HCT116 (cell line): ENCODE results near the gene PRELID1. TPM values are rescaled to one million over a fixed set of nuclear protein-coding genes. Genes with fewer than 3 reads are reported as not detected.

Experiments
- ATAC-seq: fragments of 200-7000 bp; cut with Tn5 transposase; 2 replicates; pipeline ENCODE4 v1.9.1; 2020; ENCODE audit warnings: mild to moderate bottlenecking, moderate library complexity
- BruUV-seq: library from RNA; stranded (reverse); fragments of 400-500 nt; replicated peaks from 2 replicates; lab custom pipeline; 2021; lab: Mats Ljungman, UMichigan
- CTCF ChIA-PET: fragments of 300-600 bp; sonication (Branson Sonifier 250); formaldehyde crosslinking; loops from one replicate; lab custom pipeline; 2021; ENCODE audit warnings: antibody characterized with exemption; lab: Charles Lee
- POLR2A ChIA-PET: fragments of 300-600, 350-600 bp; sonication (Branson Sonifier 250); formaldehyde crosslinking; loops from one replicate; lab custom pipeline; 2021; ENCODE audit warnings: antibody characterized with exemption; lab: Charles Lee
- RAD21 ChIA-PET, 2 experiments: fragments of 300-600 bp; sonication (Branson Sonifier 250); formaldehyde crosslinking; loops; one replicate each; lab custom pipeline; 2023; ENCODE audit warnings: low total read pairs in 2 of 2; ENCODE audit not compliant: uncharacterized antibody in 2 of 2, unreplicated experiment in 2 of 2, low non-redundant PET in 1 of 2; lab: Charles Lee
- DNase-seq: peaks from one replicate; pipeline ENCODE4 v3.0.0-alpha.2; 2010; ENCODE audit warnings: low read depth, low spot score
- H2AFZ ChIP-seq: fragments of 200-600 bp; shearing (Covaris generic), sonication (generic); 2 replicates; pipeline ENCODE4 v1.6.1; 2017; ENCODE audit warnings: low read depth, mixed run types, mixed read lengths, antibody characterized with exemption, low read length; ENCODE audit not compliant: poor library complexity, severe bottlenecking
- H3K27ac ChIP-seq: 2 replicates; pipeline ENCODE4 v1.5.1; 2012; ENCODE audit warnings: low read depth, low read length
- H3K27me3 ChIP-seq: fragments of 200-600 bp; sonication (generic); 2 replicates; pipeline ENCODE4 v1.6.1; 2016; ENCODE audit warnings: mixed run types, low read length, mixed read lengths; ENCODE audit not compliant: insufficient read depth
- H3K36me3 ChIP-seq, 2 experiments: fragments of 200-500 bp in 1 of 2; fragments of 200-600 bp in 1 of 2; sonication (Bioruptor generic) in 1 of 2; sonication (generic) in 1 of 2; 2 replicates each; pipeline versions ENCODE4 v1.5.1 to v1.6.1; 2014 to 2016; ENCODE audit warnings: low read length in 2 of 2, inconsistent platforms in 1 of 2, mixed read lengths in 1 of 2, mixed run types in 1 of 2; ENCODE audit not compliant: insufficient read depth in 2 of 2, control insufficient read depth in 1 of 2
- H3K4me1 ChIP-seq, 2 experiments: fragments of 200-600 bp in 1 of 2; sonication (generic) in 1 of 2; 2 replicates each; pipeline versions ENCODE4 v1.5.1 to v1.6.1; 2012 to 2017; ENCODE audit warnings: low read length in 2 of 2, inconsistent platforms in 1 of 2, mild to moderate bottlenecking in 1 of 2, mixed read lengths in 1 of 2, mixed run types in 1 of 2, moderate library complexity in 1 of 2; ENCODE audit not compliant: insufficient read depth in 2 of 2, control insufficient read depth in 1 of 2
- H3K4me2 ChIP-seq: fragments of 200-600 bp; sonication (generic); 2 replicates; pipeline ENCODE4 v1.6.1; 2017; ENCODE audit warnings: mixed run types, low read length, mixed read lengths
- H3K4me3 ChIP-seq, 2 experiments: fragments of 200-600 bp in 1 of 2; sonication (generic) in 1 of 2; replicated peaks in 1 of 2; 2 replicates each; pipeline ENCODE4 v1.5.1; 2011 to 2016; ENCODE audit warnings: low read length in 2 of 2, control low read depth in 1 of 2, low read depth in 1 of 2, mild to moderate bottlenecking in 1 of 2, mixed read lengths in 1 of 2, mixed run types in 1 of 2
- H3K79me2 ChIP-seq: fragments of 200-600 bp; sonication (generic); 2 replicates; pipeline ENCODE4 v1.6.1; 2017; ENCODE audit warnings: mild to moderate bottlenecking, mixed run types, low read length, moderate library complexity, mixed read lengths; ENCODE audit not compliant: insufficient read depth
- H3K9ac ChIP-seq: fragments of 200-600 bp; sonication (generic); 2 replicates; pipeline ENCODE4 v1.6.1; 2016; ENCODE audit warnings: low read length, mixed read lengths
- H3K9me2 ChIP-seq: fragments of 200-600 bp; sonication (generic), shearing (Covaris generic); 2 replicates; pipeline ENCODE4 v1.6.1; 2017; ENCODE audit warnings: mixed run types, mild to moderate bottlenecking, moderate library complexity; ENCODE audit not compliant: insufficient read depth
- H3K9me3 ChIP-seq, 2 experiments: fragments of 200-500 bp in 1 of 2; fragments of 200-600 bp in 1 of 2; sonication (Bioruptor generic) in 1 of 2; sonication (generic) in 1 of 2; 2 replicates each; pipeline ENCODE4 v1.6.1; 2014 to 2017; ENCODE audit warnings: low read length in 2 of 2, mixed read lengths in 2 of 2, inconsistent platforms in 1 of 2, low read depth in 1 of 2, mild to moderate bottlenecking in 1 of 2, mixed run types in 1 of 2, moderate library complexity in 1 of 2; ENCODE audit not compliant: control insufficient read depth in 1 of 2, insufficient read depth in 1 of 2
- H4K20me1 ChIP-seq: fragments of 200-600 bp; sonication (generic), shearing (Covaris generic); 2 replicates; pipeline ENCODE4 v1.6.1; 2017; ENCODE audit warnings: mixed run types, mild to moderate bottlenecking, moderate library complexity; ENCODE audit not compliant: insufficient read depth
- CTCF ChIP-seq, 3 experiments: fragments of 200-600 bp in 1 of 3; sonication (generic) in 1 of 3; IDR thresholded peaks in 2 of 3; conservative IDR thresholded peaks in 1 of 3; 2 replicates each; pipeline ENCODE4 v1.5.1; 2012 to 2017; ENCODE audit warnings: low read depth in 2 of 3, low read length in 2 of 3, antibody characterized with exemption in 1 of 3, borderline replicate concordance in 1 of 3, control low read depth in 1 of 3, mild to moderate bottlenecking in 1 of 3, mixed read lengths in 1 of 3, mixed run types in 1 of 3, moderate library complexity in 1 of 3; ENCODE audit not compliant: insufficient read depth in 1 of 3
- EZH2 ChIP-seq: fragments of 200-600 bp; sonication (generic); IDR thresholded peaks from 2 replicates; pipeline ENCODE4 v1.6.1; 2017; ENCODE audit warnings: antibody characterized with exemption, mixed run types
- SRF ChIP-seq: IDR thresholded peaks from 2 replicates; pipeline ENCODE4 v1.6.1; 2012; ENCODE audit warnings: low read depth
- TCF7L2 ChIP-seq: IDR thresholded peaks from 2 replicates; pipeline ENCODE4 v1.7.0; 2011; ENCODE audit warnings: borderline replicate concordance, inconsistent platforms; ENCODE audit not compliant: insufficient read depth, insufficient read length; ENCODE audit errors: extremely low read depth
- intact Hi-C: fragments of 100-400 bp; cut with micrococcal nuclease; formaldehyde crosslinking; loops from 2 replicates; pipeline ENCODE4 v1.10.0; 2022
- total RNA-seq: library from RNA; stranded (reverse); gene quantifications from one replicate; pipeline ENCODE4 v1.2.1, GENCODE V29; 2021; ENCODE audit not compliant: unreplicated experiment

Gene PRELID1
- total RNA-seq, 1 experiment from 2014 or later = 223 TPM

- Histone ChIP-seq H2AFZ (no peak overlapping the region), H3K4me3 (peak overlapping the region; percentile 82 to 87; a peak in 3 of 4 replicates), H3K27ac (peak overlapping the region; percentile 34), H3K9me3 (no peaks in the 10 kb centered on the region), H3K4me2 (peak overlapping the region; percentile 79), H3K9ac (peak overlapping the region; percentile 87; the same call in 1 of the 2 replicates), H4K20me1 (peaks cover 7% of the 10 kb centered on the region; the same call in 1 of the 2 replicates)
- ATAC-seq (no peak), DNase-seq (no peak)
- POLR2A ChIA-PET = interaction anchor here (0.9 to 1.6 kb wide), 3 partner anchors 41 to 147 kb away, joined by 3 to 6 read pairs (median 3); partner anchors contain the start of gene LMAN2
- intact Hi-C loops = loop anchor here (1.0 to 5.0 kb wide), 2 partner anchors 146 to 187 kb away; partner anchors contain the start of gene PDLIM7
- TF ChIP-seq EZH2 (no peak), CTCF (IDR thresholded peaks at IDR 0.05 in 2 of 3, conservative IDR thresholded peaks at IDR 0.05 in 1 of 3; ENCODE audit: borderline replicate concordance in 1 of 3, insufficient read depth in 1 of 3, low read depth in 2 of 3, low read length in 2 of 3) (no peak), SRF (no peak), TCF7L2 (no peak)
- TF ChIP-seq, all 23 proteins: peak for 0
- ChIA-PET CTCF (interaction anchor here (0.5 to 2.3 kb wide), 28 partner anchors 9 to 205 kb away, joined by 3 to 22 read pairs (median 6); partner anchors contain the start of genes DBN1, GRK6 and LMAN2), RAD21 (interaction anchor here in 1 of 2 experiments (0.6 to 1.0 kb wide), 2 partner anchors 79 to 199 kb away, joined by 3 to 4 read pairs; no protein-coding TSS in a partner anchor)
- no TSS peak for BruUV-seq
- Histone ChIP-seq H3K36me3 (peaks cover 8 to 14% of the 10 kb centered on the region in 2 experiments; a peak in 2 of 4 replicates), H3K9me2 (no peaks in the 10 kb centered on the region), H3K27me3 (no peaks in the 10 kb centered on the region), H3K79me2 (peaks cover 9% of the 10 kb centered on the region), H3K4me1 (peaks cover 18 to 52% of the 10 kb centered on the region in 2 experiments)
These were observed 6.7 kb downstream of the PRELID1 start for GRCh38 chr5:177310332-177310731.
